Thymus (tissue), 14 donors: ENCODE results near the gene NUDT2. TPM values are rescaled to one million over a fixed set of nuclear protein-coding genes. Genes with fewer than 3 reads are reported as not detected.
"Not testable (repeated sequence)": the region's sequence is repeated elsewhere in the genome, so short reads cannot be mapped to it uniquely, and the experiment has no call there.

Source experiments
- DNase-seq, 9 donors: peaks; one replicate each; pipeline ENCODE4 v3.0.0-alpha.2; 2013; ENCODE audit warnings: low spot score in 9 of 9, low read depth in 6 of 9, missing footprints in 1 of 9
- H3K27ac ChIP-seq, 2 donors: one replicate each; pipeline ENCODE4 v1.5.1; 2013; ENCODE audit warnings: control low read depth in 1 of 2, low read depth in 1 of 2, low read length in 1 of 2, mild to moderate bottlenecking in 1 of 2, moderate library complexity in 1 of 2
- H3K27me3 ChIP-seq, 2 donors: one replicate each; pipeline ENCODE4 v1.5.1; 2013; ENCODE audit warnings: low read length in 1 of 2; ENCODE audit not compliant: control insufficient read depth in 2 of 2, insufficient read depth in 1 of 2
- H3K36me3 ChIP-seq, 2 donors: one replicate each; pipeline ENCODE4 v1.5.1; 2013; ENCODE audit warnings: low read length in 1 of 2, mild to moderate bottlenecking in 1 of 2, moderate library complexity in 1 of 2; ENCODE audit not compliant: control insufficient read depth in 2 of 2, insufficient read depth in 2 of 2
- H3K4me1 ChIP-seq, 2 donors: one replicate each; pipeline ENCODE4 v1.5.1; 2013; ENCODE audit warnings: low read length in 2 of 2; ENCODE audit not compliant: control insufficient read depth in 2 of 2, insufficient read depth in 2 of 2
- H3K4me3 ChIP-seq, 2 donors: one replicate each; pipeline ENCODE4 v1.5.1; 2013; ENCODE audit warnings: low read length in 2 of 2, control low read depth in 1 of 2, mild to moderate bottlenecking in 1 of 2
- H3K9me3 ChIP-seq, 2 donors: one replicate each; pipeline ENCODE4 v1.5.1; 2013; ENCODE audit warnings: low read length in 1 of 2, mild to moderate bottlenecking in 1 of 2; ENCODE audit not compliant: control insufficient read depth in 2 of 2, insufficient read depth in 1 of 2
- WGBS: extraction: QIAGEN DNeasy Blood & Tissue Kit; methylation state at CpG from one replicate; pipeline ENCODE4 v1.1.7; 2013; 5-methylcytosine and 5-hydroxymethylcytosine counted together
- long read RNA-seq, 10 donors: transcript quantifications; one replicate each; lab custom pipeline, GENCODE V29; 2026
- polyA plus RNA-seq: library from polyadenylated mRNA; stranded (reverse); fragments of 200-250 nt; gene quantifications from one replicate; pipeline ENCODE4 v1.2.3, GENCODE V29; 2013
- total RNA-seq: library from RNA; stranded (reverse); fragments of 120-200 nt; gene quantifications from one replicate; pipeline ENCODE4 v1.2.4, GENCODE V29; 2013
- donor health status: healthy.

The NUDT2 gene
- total RNA-seq, result 20.3 TPM
- 33.9 TPM for polyA plus RNA-seq
- long read RNA-seq, donor 1, partial matches to known transcripts, result 0 of 1 reads
- long read RNA-seq, donor 1, other reads (novel, unspliced or antisense), result 0 of 1 reads
- long read RNA-seq, donor 2, result 0 reads
- long read RNA-seq, donor 3, transcript NUDT2-201 (4 exons, 960 nt), result major isoform, 6 of 14 reads
- long read RNA-seq, donor 3, partial matches to known transcripts, result 5 of 14 reads
- long read RNA-seq, donor 3, other reads (novel, unspliced or antisense), result 0 of 14 reads
- long read RNA-seq, donor 4, partial matches to known transcripts, result 0 of 3 reads
- long read RNA-seq, donor 4, other reads (novel, unspliced or antisense), result 0 of 3 reads
- long read RNA-seq, donor 5, transcript NUDT2-201 (4 exons, 960 nt), result major isoform, 17 of 30 reads
- long read RNA-seq, donor 5, partial matches to known transcripts, result 11 of 30 reads
- long read RNA-seq, donor 5, other reads (novel, unspliced or antisense), result 0 of 30 reads
- long read RNA-seq, donor 6, transcript NUDT2-201 (4 exons, 960 nt), result major isoform, 6 of 6 reads
- long read RNA-seq, donor 6, partial matches to known transcripts, result 0 of 6 reads
- long read RNA-seq, donor 6, other reads (novel, unspliced or antisense), result 0 of 6 reads
- long read RNA-seq, donor 7, transcript NUDT2-201 (4 exons, 960 nt), result major isoform, 6 of 14 reads
- long read RNA-seq, donor 7, partial matches to known transcripts, result 6 of 14 reads
- long read RNA-seq, donor 7, other reads (novel, unspliced or antisense), result 0 of 14 reads
- long read RNA-seq, donor 8, partial matches to known transcripts, result 0 of 3 reads
- long read RNA-seq, donor 8, other reads (novel, unspliced or antisense), result 0 of 3 reads
- long read RNA-seq, donor 9, transcript NUDT2-201 (4 exons, 960 nt), result major isoform, 6 of 7 reads
- long read RNA-seq, donor 9, partial matches to known transcripts, result 0 of 7 reads
- long read RNA-seq, donor 9, other reads (novel, unspliced or antisense), result 0 of 7 reads
- long read RNA-seq, donor 10, transcript NUDT2-201 (4 exons, 960 nt), result major isoform, 8 of 9 reads
- long read RNA-seq, donor 10, partial matches to known transcripts, result 0 of 9 reads
- long read RNA-seq, donor 10, other reads (novel, unspliced or antisense), result 0 of 9 reads

GRCh38 chr9:34328987-34329832 is at the start of gene NUDT2, which contains the start of gene KIF24:
Gene NUDT2, plus strand, starts transcription at chr9:34329569. Its CDS starts 9,471 bp downstream, at chr9:34339040.
Gene KIF24, minus strand, starts transcription at chr9:34329268. Its CDS starts 17,922 bp downstream, at chr9:34311346.
- peaks cover 7 to 14% of the 10 kb centered on the region in 2 donors for H3K4me1 ChIP-seq
- no peaks in the 10 kb centered on the region for H3K36me3 ChIP-seq
- H3K9me3 ChIP-seq, result no peaks in the 10 kb centered on the region
- peak; percentile 94 to 100 (median 99) for DNase-seq
- H3K27me3 ChIP-seq, result no peaks in the 10 kb centered on the region
- H3K27ac ChIP-seq, result peak within 1 kb of the TSS; percentile 92 to 94
- H3K4me3 ChIP-seq, result peak within 1 kb of the TSS; percentile 61 to 97
- WGBS, result under 1% methylated on average over 64 of the region's 64 CpGs

- peaks cover 3 to 14% of the 10 kb centered on the region in 2 donors for H3K36me3 ChIP-seq
- DNase-seq, result no peak
- H3K9me3 ChIP-seq, result no peaks in the 10 kb centered on the region
- H3K4me1 ChIP-seq, result peaks cover 4 to 6% of the 10 kb centered on the region in 2 donors
- H3K4me3 ChIP-seq, result no peak overlapping the region
- no peaks in the 10 kb centered on the region for H3K27me3 ChIP-seq
- no peak overlapping the region for H3K27ac ChIP-seq
- 93% methylated on average over 1 of the region's 1 CpG for WGBS
Observed at GRCh38 chr9:34282096-34282495, 47.3 kb upstream of the NUDT2 start.

DNA sequence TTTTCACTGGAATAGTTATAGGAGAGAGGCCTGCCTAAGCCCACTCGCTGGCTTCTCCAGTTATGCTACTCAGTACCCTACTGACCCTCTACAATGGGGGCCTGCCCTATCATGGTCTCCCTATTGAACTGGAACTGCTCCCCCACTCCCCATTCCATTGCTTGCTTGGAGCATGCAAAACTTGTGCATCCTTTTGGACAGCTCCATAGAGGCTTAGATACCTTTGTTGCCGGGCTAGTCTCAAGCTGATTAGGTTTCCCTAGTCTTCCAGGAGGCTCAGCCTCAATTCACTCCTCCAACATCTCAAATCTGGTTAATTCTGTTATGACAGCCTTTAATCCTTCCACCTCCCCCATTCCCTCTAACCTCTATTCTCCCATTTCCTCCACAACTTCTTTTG is 40.2 kb upstream of the NUDT2 start:
- Histone ChIP-seq H3K27me3 (no peaks in the 10 kb centered on the region), H3K4me1 (no peaks in the 10 kb centered on the region), H3K36me3 (peaks cover 3 to 8% of the 10 kb centered on the region in 2 donors), H3K27ac (no peak overlapping the region), H3K9me3 (no peaks in the 10 kb centered on the region), H3K4me3 (no peak overlapping the region)
- WGBS, result 98% methylated on average over 2 of the region's 2 CpGs
- no peak for DNase-seq

- H3K9me3 ChIP-seq, result no peaks in the 10 kb centered on the region
- DNase-seq, result no peak
- 97% methylated on average over 2 of the region's 2 CpGs for WGBS
- H3K36me3 ChIP-seq, result peaks cover 3 to 8% of the 10 kb centered on the region in 2 donors
- H3K4me1 ChIP-seq, result no peaks in the 10 kb centered on the region
- H3K4me3 ChIP-seq, result no peak overlapping the region
- H3K27me3 ChIP-seq, result no peaks in the 10 kb centered on the region
- no peak overlapping the region for H3K27ac ChIP-seq
Observed at GRCh38 chr9:34291023-34291422, 38.3 kb upstream of the NUDT2 start.

GRCh38 chr9:34291423-34291822 is 37.9 kb upstream of the NUDT2 start:
- no peaks in the 10 kb centered on the region for H3K4me1 ChIP-seq
- peaks cover 3 to 5% of the 10 kb centered on the region in 2 donors for H3K36me3 ChIP-seq
- whole genome bisulfite sequencing, result 98% methylated on average over 2 of the region's 2 CpGs
- no peaks in the 10 kb centered on the region for H3K27me3 ChIP-seq
- H3K27ac ChIP-seq, result no peak overlapping the region
- H3K9me3 ChIP-seq, result no peaks in the 10 kb centered on the region
- DNase-seq, result no peak
- no peak overlapping the region for H3K4me3 ChIP-seq

DNA sequence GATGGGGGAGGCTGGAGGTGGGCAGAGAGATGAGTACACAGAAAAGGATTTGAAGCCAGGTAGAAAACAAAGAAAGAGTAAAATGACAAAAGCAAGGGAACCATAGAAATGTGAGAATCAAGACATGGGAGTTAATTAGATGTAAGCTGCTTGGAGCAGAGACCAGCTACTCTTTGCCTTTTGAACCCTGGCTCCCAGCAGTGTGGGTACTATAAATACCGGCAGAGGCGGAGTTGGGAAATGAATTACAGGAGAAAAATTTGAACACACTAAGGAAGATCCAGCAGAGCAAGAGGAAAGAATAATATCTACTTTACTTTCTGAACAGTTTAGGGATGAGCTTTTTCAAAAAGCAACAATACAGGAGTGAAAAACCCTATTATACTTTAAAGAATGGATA is 36.8 kb upstream of the NUDT2 start:
- no peaks in the 10 kb centered on the region for H3K9me3 ChIP-seq
- 73% methylated on average over 2 of the region's 2 CpGs for WGBS
- no peak overlapping the region for H3K27ac ChIP-seq
- no peak for DNase-seq
- H3K4me3 ChIP-seq, result no peak overlapping the region
- H3K4me1 ChIP-seq, result no peaks in the 10 kb centered on the region
- H3K27me3 ChIP-seq, result no peaks in the 10 kb centered on the region
- peaks cover 0 to 3% of the 10 kb centered on the region in 2 donors for H3K36me3 ChIP-seq

- H3K4me3 ChIP-seq, H3K27me3 ChIP-seq, H3K9me3 ChIP-seq, H3K4me1 ChIP-seq, DNase-seq, H3K27ac ChIP-seq, H3K36me3 ChIP-seq: not testable (repeated sequence)
- WGBS, result 98% methylated on average over 7 of the region's 7 CpGs
Observed at GRCh38 chr9:34301064-34301463, 28.3 kb upstream of the NUDT2 start.

GRCh38 chr9:34308316-34308715 is 21.1 kb upstream of the NUDT2 start:
- H3K4me3 ChIP-seq, H3K4me1 ChIP-seq, DNase-seq, H3K27me3 ChIP-seq, H3K36me3 ChIP-seq, H3K27ac ChIP-seq, H3K9me3 ChIP-seq: not testable (repeated sequence)
- WGBS, result over 99% methylated on average over 3 of the region's 3 CpGs
